Mucosa of descending colon (tissue), 3 donors: ENCODE measurements around the gene GSPT1. TPM values are rescaled to one million over a fixed set of nuclear protein-coding genes. Genes with fewer than 3 reads are reported as not detected.

Experiments used
- ATAC-seq: fragments of 200-7000 bp; cut with Tn5 transposase; one replicate; pipeline ENCODE4 v1.9.1; 2020; ENCODE audit warnings: mild to moderate bottlenecking, moderate library complexity
- DNase-seq, 3 donors: peaks; one replicate each; pipeline ENCODE4 v3.0.0-alpha.2; 2020
- H3K36me3 ChIP-seq: fragments of 200-600 bp; one replicate; pipeline ENCODE4 v1.8.0; 2021; ENCODE audit warnings: low read depth, mild to moderate bottlenecking
- H3K4me1 ChIP-seq: fragments of 200-600 bp; one replicate; pipeline ENCODE4 v1.8.0; 2021; ENCODE audit warnings: low read depth, mild to moderate bottlenecking
- H3K4me3 ChIP-seq: fragments of 200-600 bp; one replicate; pipeline ENCODE4 v1.8.0; 2021; ENCODE audit warnings: mild to moderate bottlenecking
- H3K9me3 ChIP-seq: fragments of 200-600 bp; one replicate; pipeline ENCODE4 v1.8.0; 2021; ENCODE audit warnings: mild to moderate bottlenecking
- CTCF ChIP-seq: fragments of 200-600 bp; IDR thresholded peaks from one replicate; pipeline ENCODE4 v1.8.0; 2022; ENCODE audit warnings: antibody characterized with exemption, mild to moderate bottlenecking
- intact Hi-C, 2 donors: fragments of 100-400 bp; cut with DNase I in 1 of 2; cut with micrococcal nuclease in 1 of 2; formaldehyde crosslinking; loops; one replicate each; pipeline versions ENCODE4 v1.11.0 to v1.11.1; 2022; cut with DNase I, micrococcal nuclease
- total RNA-seq, 3 donors: library from RNA; stranded (reverse); fragmentation: NEBNext Ultra II Directional in 2 of 3; extraction: Animal tissue kit (Norgen Biotek cat#: 25700) in 2 of 3; gene quantifications; one replicate each; pipeline versions ENCODE4 v1.2.1 to v1.2.4, GENCODE V29; 2021 to 2023
- donor health status: DM: no; HTN: no; CAD: no; lungs with moderate emphysema.
- donor health status: DM: no; HTN: no; CAD: no.
- donor health status: DM: no; HTN: yes; CAD: no.

Gene GSPT1
- total RNA-seq, 3 donors from 2014 or later = 99.0 to 119 (median 113) TPM

DNA sequence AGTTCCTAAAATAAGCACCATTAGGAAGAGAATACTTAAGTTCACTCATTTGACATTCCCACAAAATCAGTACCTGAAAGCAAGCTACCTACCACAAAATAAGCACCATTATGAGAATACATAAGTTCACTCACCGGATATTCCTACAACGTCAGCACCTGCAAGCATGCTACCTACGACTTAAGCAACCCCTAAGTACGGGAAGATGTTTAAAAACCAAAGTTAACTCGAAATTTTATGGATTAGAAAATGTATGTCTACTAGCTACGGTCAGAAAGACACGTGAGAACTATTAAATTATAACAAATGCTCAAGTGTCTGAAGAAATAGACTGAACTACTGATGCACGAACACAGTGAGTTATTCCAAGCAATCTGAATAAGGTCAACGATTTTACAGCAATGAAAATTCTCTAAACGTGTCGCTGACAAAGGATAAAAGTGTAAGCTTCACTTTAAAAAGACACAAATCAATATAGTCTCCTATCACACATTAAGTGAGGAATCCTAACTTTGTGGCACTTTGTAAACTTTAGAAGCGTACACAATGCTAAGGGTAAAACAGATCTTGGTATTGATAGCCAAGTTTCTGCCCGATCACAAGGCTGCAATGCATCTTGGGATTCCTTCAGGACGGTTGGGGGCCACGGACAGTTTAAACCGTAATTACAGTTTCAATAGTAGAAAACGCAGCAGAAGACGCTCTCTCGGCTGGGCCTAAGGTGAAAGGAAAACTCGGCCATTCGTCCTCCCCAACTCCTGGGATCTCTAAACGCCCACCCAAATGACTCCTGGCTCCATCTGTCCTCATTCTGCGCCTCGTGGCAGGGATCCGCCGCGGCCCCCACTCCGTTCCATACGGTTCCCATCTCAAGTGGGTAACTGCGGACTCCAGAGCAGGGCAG, 1.3 kb downstream of the GSPT1 start:
- Histone ChIP-seq H3K36me3 (peaks cover 10% of the 10 kb centered on the region), H3K4me3 (peak overlapping the region; percentile 96), H3K4me1 (peaks cover 36% of the 10 kb centered on the region), H3K9me3 (no peaks in the 10 kb centered on the region)
- peak in 2 of 3 donors; percentile 57 to 67 for DNase-seq
- no peak for TF ChIP-seq CTCF
- no peak for ATAC-seq
- intact Hi-C loops = no loop called here

GRCh38 chr16:11913425-11914079, 2.2 kb downstream of the GSPT1 start:
- TF ChIP-seq CTCF = no peak
- H3K36me3 ChIP-seq = peaks cover 10% of the 10 kb centered on the region
- H3K4me3 ChIP-seq = no peak overlapping the region
- peaks cover 36% of the 10 kb centered on the region for H3K4me1 ChIP-seq
- no peaks in the 10 kb centered on the region for H3K9me3 ChIP-seq
- DNase-seq (peak in 1 of 3 donors; percentile 21), ATAC-seq (no peak)
- intact Hi-C loops = no loop called here

GRCh38 chr16:11909653-11910545, 5.9 kb downstream of the GSPT1 start:
- no peak for ATAC-seq
- H3K4me1 ChIP-seq = peaks cover 36% of the 10 kb centered on the region
- DNase-seq = no peak
- H3K9me3 ChIP-seq = no peaks in the 10 kb centered on the region
- H3K4me3 ChIP-seq = no peak overlapping the region
- no peaks in the 10 kb centered on the region for H3K36me3 ChIP-seq
- no peak for TF ChIP-seq CTCF
- intact Hi-C loops = no loop called here

DNA sequence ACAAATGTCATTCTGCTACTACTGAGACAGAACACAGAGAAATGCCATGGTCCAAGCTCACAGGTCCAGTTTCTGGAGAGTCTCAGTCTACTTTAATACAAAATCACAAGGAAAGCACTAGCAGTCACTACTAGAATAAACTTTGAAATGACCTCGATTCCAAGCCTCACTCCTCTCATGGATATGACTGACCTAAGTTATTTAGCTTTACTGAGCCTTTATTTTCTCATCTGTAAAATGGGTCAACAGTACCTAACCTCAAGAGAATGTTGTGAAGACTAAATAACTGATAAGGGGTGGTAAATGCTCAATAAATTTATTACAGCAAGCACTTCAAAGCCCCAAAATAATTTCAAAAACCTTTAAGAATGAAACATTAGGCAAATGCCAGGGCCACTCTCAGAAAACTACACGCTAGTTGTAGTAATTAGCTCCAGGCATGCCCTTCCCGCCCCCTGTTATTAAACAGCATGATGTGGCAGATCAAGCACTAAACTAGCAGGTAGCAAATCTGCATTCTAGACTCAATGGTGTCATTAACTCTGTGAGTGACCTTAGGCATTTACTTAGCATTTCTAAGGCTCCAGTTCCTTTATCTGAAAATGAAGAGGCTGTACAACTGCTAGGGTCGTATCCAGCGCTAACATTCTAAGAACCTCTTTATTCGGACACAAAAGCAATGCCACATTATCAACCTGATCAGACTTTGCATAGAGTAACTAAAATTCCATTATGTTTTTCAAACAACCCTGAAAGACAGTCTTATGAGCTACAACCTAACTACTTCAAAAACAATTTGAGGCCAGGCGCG, 8.4 kb downstream of the GSPT1 start:
- Histone ChIP-seq H3K36me3 (no peaks in the 10 kb centered on the region), H3K9me3 (no peaks in the 10 kb centered on the region), H3K4me3 (no peak overlapping the region), H3K4me1 (peaks cover 22% of the 10 kb centered on the region)
- DNase-seq = no peak
- TF ChIP-seq CTCF = no peak
- intact Hi-C loops = no loop called here
- ATAC-seq = no peak

DNA sequence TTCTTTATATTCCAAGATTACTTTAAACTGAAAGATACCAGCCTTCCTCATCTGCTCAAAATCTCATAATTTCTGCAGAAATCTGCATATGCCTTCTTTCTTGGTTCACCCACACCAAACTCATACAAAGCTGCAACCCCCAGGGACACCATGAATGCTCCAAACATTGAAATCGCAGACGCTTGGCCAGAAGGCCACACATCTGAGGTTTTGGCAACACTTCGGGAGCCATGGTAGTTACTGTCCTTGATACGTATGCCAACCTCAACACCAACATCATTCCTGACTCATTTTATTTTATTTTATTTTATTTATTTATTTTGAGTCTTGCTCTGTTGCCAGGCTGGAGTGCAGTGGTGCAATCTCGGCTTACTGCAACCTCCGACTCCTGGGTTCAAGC, 11.8 kb downstream of the GSPT1 start:
- no peak overlapping the region for H3K4me3 ChIP-seq
- no peaks in the 10 kb centered on the region for H3K4me1 ChIP-seq
- no peak for TF ChIP-seq CTCF
- H3K36me3 ChIP-seq = no peaks in the 10 kb centered on the region
- DNase-seq (no peak), ATAC-seq (no peak)
- H3K9me3 ChIP-seq = no peaks in the 10 kb centered on the region
- intact Hi-C loops = no loop called here
